SW480 (cell line): ENCODE data around the gene TUT4.

Experiments used
- DNase-seq: peaks from one replicate; pipeline ENCODE4 v3.0.0-alpha.2; 2016; ENCODE audit warnings: low spot score

The TUT4 gene

GRCh38 chr1:52460694-52461093 is 92.2 kb downstream of the TUT4 start:
- no peak for DNase-seq

- no peak for DNase-seq
Observed at GRCh38 chr1:52455686-52456085, 97.2 kb downstream of the TUT4 start.

- DNase-seq = no peak
Observed at GRCh38 chr1:52454779-52455178, 98.1 kb downstream of the TUT4 start.

GRCh38 chr1:52454127-52454526 is 98.8 kb downstream of the TUT4 start:
- DNase-seq = no peak

GRCh38 chr1:52444463-52444862 is 108.4 kb downstream of the TUT4 start:
- DNase-seq = no peak

GRCh38 chr1:52439976-52440375 is 112.9 kb downstream of the TUT4 start:
- DNase-seq = no peak

- DNase-seq = no peak
Observed at GRCh38 chr1:52436817-52437216, 116.1 kb downstream of the TUT4 start.

GRCh38 chr1:52435650-52436049 is 117.2 kb downstream of the TUT4 start:
- no peak for DNase-seq

GRCh38 chr1:52435211-52435610 is 117.7 kb downstream of the TUT4 start:
- DNase-seq = no peak

- no peak for DNase-seq
Observed at GRCh38 chr1:52432807-52433206, 120.1 kb downstream of the TUT4 start.

GRCh38 chr1:52427152-52427551 is 125.7 kb downstream of the TUT4 start:
- no peak for DNase-seq

- no peak for DNase-seq
Observed at GRCh38 chr1:52426371-52426770, 126.5 kb downstream of the TUT4 start.

- no peak for DNase-seq
Observed at GRCh38 chr1:52424813-52425212, 128.1 kb downstream of the TUT4 start.

- no peak for DNase-seq
Observed at GRCh38 chr1:52424231-52424636, 128.7 kb downstream of the TUT4 start.

- no peak for DNase-seq
Observed at GRCh38 chr1:52423771-52424170, 129.1 kb downstream of the TUT4 start.

GRCh38 chr1:52423055-52423454 is 129.8 kb downstream of the TUT4 start:
- no peak for DNase-seq

GRCh38 chr1:52420713-52421112 is 132.2 kb downstream of the TUT4 start:
- DNase-seq = no peak

- no peak for DNase-seq
Observed at GRCh38 chr1:52416811-52417210, 136.1 kb downstream of the TUT4 start.

GRCh38 chr1:52414942-52415341 is 137.9 kb downstream of the TUT4 start:
- no peak for DNase-seq

- DNase-seq = peak; percentile 3
Observed at GRCh38 chr1:52413410-52413989, 139.4 kb downstream of the TUT4 start.

GRCh38 chr1:52404975-52405338 is 147.9 kb downstream of the TUT4 start:
- no peak for DNase-seq

GRCh38 chr1:52404116-52404974 is 148.5 kb downstream of the TUT4 start, which contains the start of the genes ORC1 and PRPF38A:
TSS of gene ORC1 (minus strand) at chr1:52404423. CDS start at chr1:52402223, 2,200 bp downstream.
TSS of gene PRPF38A (plus strand) at chr1:52404602. CDS start at chr1:52404750, 148 bp downstream.
- peak; percentile 96 for DNase-seq

- peak; percentile 34 for DNase-seq
Observed at GRCh38 chr1:52403566-52404115, 149.3 kb downstream of the TUT4 start.
